ENCODE data around the gene ZCCHC7.

DNA sequence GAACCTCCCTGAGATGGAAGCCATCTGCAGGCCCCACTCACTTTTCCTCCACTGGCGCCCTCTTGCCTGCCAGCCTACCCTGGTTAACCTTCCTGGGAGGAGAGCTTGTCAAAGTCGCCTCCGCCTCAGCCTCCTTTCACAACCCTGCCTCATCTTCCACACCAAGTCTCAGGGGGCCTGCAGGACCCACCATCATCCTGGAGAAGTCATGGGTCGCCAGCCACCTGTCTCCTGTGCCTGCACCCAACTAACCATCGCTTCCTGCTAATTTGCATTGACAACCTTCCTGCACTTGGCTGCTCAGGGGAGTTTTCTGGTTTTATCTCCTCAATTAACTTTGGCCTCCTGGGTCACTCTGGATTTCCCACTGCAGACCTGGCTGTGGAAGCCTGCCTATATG, 249.3 kb downstream of the ZCCHC7 start:
- TF ChIP-seq CTCF (IDR thresholded peaks at IDR 0.05; ENCODE audit: extremely low read depth in 1 of 2, insufficient read depth in 1 of 2, low read depth in 1 of 2, low read length in 2 of 2) (no peak), EZH2 (IDR thresholded peaks at IDR 0.05; ENCODE audit: borderline replicate concordance, low read depth, low read length, severe bottlenecking) (no peak), FOS (IDR thresholded peaks at IDR 0.05; ENCODE audit: borderline replicate concordance, insufficient read depth, low read length) (no peak), POLR2A (IDR thresholded peaks at IDR 0.05; ENCODE audit: low read depth, low read length) (no peak), JUN (IDR thresholded peaks at IDR 0.05; ENCODE audit: borderline replicate concordance, insufficient read depth, insufficient read length, low read depth) (no peak), GATA2 (IDR thresholded peaks at IDR 0.05; ENCODE audit: insufficient read depth, insufficient read length, low read depth, low read length) (no peak)
- TF ChIP-seq, protein P1, sequence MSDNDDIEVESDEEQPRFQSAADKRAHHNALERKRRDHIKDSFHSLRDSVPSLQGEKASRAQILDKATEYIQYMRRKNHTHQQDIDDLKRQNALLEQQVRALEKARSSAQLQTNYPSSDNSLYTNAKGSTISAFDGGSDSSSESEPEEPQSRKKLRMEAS (IDR thresholded peaks at IDR 0.05; ENCODE audit: insufficient read depth, insufficient read length), result no peak
